GM03348 (cell line): ENCODE results near the gene NWD2.
A peak's percentile ranks its signal among the peaks of the same experiment; 100 is the strongest.

Source experiments
- DNase-seq: peaks from one replicate; pipeline ENCODE4 v3.0.0; 2012; ENCODE audit warnings: low spot score

The NWD2 gene

GRCh38 chr4:37279894-37280592 lies 35.5 kb downstream of the NWD2 start:
- no peak for DNase-seq

DNA sequence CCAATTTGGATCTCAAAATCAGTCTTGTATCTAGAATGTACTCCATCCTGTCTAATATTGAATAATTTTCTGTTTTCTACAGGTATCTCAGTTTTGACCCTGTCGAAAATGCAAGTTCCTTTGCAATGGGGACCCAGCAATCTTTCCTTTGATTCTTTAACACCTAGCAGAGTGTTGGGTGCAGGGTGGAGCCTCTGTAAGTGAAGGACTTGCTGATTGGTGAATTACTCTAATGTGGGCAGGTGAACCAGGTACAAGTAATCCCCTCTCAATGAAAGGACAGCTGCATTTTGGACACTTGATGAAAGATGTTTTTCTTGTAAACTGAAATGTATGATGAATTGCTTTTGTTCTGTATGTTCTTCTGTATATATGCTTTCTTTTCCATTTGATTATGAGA lies 54.9 kb downstream of the NWD2 start:
- no peak for DNase-seq

DNA sequence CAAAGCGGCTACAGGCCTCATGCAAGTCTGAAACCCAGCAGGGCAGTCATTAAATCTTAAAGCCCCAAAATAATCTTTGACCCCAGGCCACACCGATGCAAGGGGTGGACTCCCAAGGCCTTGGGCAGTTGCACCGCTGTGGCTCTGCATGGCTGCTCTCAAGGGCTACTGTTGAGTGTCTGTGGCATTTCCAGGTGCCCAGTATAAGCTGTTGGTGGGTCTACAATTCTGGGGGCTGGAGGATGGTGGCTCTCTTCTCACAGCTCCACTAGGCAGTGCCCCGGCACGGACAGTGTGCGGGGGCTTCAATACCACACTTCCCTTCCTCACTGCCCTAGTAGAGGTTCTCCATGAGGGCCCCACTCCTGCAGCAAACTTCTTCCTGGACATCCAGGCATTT lies 60.1 kb downstream of the NWD2 start:
- DNase-seq = no peak

- no peak for DNase-seq
Measured at GRCh38 chr4:37305984-37306383, 61.4 kb downstream of the NWD2 start.

- DNase-seq = no peak
Measured at GRCh38 chr4:37317104-37317643, 72.6 kb downstream of the NWD2 start.

GRCh38 chr4:37320513-37321235 lies 76.1 kb downstream of the NWD2 start:
- no peak for DNase-seq

GRCh38 chr4:37322122-37322521 lies 77.6 kb downstream of the NWD2 start:
- no peak for DNase-seq

GRCh38 chr4:37324546-37324945 lies 80.0 kb downstream of the NWD2 start:
- DNase-seq = no peak

DNA sequence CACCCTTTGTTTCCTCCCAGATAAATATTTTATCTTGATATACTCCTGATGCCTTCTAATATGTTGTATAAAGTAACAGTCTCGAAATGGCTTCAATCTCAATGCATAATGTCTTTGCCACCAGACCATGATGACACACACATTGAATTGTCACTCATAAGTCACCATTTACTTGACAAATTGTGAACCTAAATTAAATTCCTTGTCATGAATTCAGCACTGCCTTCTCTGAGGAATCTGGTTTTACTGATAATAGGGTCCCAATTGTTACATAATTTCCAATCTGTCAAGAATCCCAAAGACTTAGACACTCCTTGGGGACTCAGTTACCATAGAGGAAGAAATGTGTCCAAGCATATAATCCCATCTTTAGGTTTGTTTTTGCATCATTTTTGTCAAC lies 82.3 kb downstream of the NWD2 start:
- no peak for DNase-seq

- DNase-seq = no peak
Measured at GRCh38 chr4:37338972-37339371, 94.4 kb downstream of the NWD2 start.

- DNase-seq = no peak
Measured at GRCh38 chr4:37358748-37359147, 114.2 kb downstream of the NWD2 start.

DNA sequence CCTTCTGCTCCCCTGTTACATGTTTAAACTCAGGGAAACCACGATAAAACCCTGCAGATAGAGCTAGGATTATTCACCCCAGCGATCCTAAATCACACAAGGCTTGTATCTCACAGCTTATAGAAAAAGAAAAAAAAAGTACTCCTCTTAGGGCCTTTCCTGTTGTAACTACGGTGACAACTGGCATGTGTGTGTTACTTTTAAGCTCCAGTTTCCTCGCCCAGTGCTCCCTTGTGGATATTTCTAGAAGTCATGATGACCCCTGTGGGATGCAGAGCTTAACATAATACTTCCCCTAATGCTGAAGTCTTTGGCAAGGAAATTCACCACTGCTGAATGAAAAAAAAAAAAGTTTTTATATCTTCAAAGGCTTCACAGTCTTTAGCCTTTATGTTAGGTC lies 114.7 kb downstream of the NWD2 start:
- no peak for DNase-seq

DNA sequence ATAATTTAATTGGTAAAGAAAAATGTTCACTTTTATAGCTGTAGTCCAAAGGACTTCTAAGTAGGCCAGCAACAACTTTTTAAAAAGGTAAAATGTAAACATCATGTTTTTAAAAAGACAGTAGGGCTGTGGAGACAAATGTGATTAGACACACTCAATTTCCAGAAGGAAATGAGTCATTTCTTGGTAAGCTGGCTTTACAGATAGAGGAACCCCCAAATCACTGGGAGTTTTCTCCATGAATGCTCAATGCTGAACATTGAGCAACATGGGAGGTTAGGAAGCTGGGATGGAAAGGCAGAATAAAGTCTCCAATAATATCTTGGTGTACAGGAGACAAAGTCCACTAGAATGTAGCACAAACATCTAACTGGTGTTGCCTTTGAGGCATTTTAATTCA lies 121.3 kb downstream of the NWD2 start:
- no peak for DNase-seq

GRCh38 chr4:37367901-37368300 lies 123.4 kb downstream of the NWD2 start:
- DNase-seq = no peak

DNA sequence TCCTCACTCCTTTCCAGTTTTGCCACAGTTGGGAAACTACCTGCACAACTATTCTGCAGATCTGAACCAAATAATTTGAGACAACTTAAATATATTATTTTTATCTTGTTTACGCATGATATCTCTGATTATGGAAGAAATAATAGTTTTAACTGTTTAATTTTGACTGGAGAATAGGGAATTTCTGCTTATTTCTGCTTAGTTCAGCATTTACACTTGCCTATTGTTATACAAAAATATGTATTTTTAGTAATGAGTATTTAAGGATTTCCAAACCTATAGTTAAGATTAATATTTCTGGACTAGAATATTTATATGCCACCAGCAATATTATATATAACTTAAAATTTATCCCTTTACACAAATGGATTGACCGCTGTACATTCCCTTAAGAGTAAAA lies 125.5 kb downstream of the NWD2 start:
- DNase-seq = no peak

DNA sequence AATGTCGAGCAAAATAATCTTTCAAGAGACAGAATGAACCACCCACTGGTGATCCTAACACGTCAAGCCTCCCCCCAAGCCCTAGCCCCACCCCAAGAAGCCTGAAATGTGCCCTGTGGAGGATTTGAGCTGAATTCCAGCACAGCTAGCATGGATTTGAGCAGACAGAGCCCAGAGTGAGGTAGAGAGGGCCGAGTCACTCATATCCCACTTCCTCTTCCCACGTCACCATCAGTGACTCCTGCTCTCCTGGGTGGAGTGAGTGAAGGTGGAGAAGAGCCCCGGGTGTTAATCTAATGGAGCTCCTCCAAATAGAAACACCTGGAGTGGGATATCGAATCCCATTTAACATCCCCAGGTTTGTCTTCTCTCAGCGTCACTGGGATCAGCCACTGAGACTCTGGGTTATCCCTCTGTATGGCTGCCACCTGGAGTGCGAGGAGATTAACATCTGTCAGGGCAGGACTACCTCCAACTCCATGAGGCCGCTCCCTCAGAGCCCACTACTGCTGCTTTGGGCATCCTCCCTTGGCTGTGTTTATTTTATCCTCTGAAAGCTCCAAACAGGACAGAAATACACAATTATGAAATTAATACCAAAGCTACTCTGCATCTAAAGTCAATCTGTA lies 136.6 kb downstream of the NWD2 start:
- no peak for DNase-seq

- peak; percentile 40 for DNase-seq
Measured at GRCh38 chr4:37383579-37384229, 139.2 kb downstream of the NWD2 start.

GRCh38 chr4:37385424-37385823 lies 140.9 kb downstream of the NWD2 start:
- no peak for DNase-seq

GRCh38 chr4:37388681-37389365 lies 144.3 kb downstream of the NWD2 start:
- no peak for DNase-seq

- DNase-seq = no peak
Measured at GRCh38 chr4:37389366-37389765, 144.8 kb downstream of the NWD2 start.

GRCh38 chr4:37389967-37390580 lies 145.5 kb downstream of the NWD2 start:
- peak; percentile 51 for DNase-seq
